Measurements from ENCODE around the gene GABARAPL2.

- TF ChIP-seq ZNF639 (tag by site-specific recombination; IDR thresholded peaks at IDR 0.05) (no peak), PRDM10 (tag by site-specific recombination; IDR thresholded peaks at IDR 0.05) (0 out of 2 replicates have a peak, but pooled peaks have one; percentile 25), CTCF (tag by site-specific recombination; IDR thresholded peaks at IDR 0.05) (no peak)
Observed at GRCh38 chr16:75590920-75591843, 25.0 kb downstream of the GABARAPL2 start.

All from HEK293 (cell line).